Measurements from ENCODE around the gene MGLL.
A peak's percentile ranks its signal among the peaks of the same experiment; 100 is the strongest.
"Not testable (repeated sequence)": the region's sequence is repeated elsewhere in the genome, so short reads cannot be mapped to it uniquely, and the experiment has no call there.

The MGLL gene

DNA sequence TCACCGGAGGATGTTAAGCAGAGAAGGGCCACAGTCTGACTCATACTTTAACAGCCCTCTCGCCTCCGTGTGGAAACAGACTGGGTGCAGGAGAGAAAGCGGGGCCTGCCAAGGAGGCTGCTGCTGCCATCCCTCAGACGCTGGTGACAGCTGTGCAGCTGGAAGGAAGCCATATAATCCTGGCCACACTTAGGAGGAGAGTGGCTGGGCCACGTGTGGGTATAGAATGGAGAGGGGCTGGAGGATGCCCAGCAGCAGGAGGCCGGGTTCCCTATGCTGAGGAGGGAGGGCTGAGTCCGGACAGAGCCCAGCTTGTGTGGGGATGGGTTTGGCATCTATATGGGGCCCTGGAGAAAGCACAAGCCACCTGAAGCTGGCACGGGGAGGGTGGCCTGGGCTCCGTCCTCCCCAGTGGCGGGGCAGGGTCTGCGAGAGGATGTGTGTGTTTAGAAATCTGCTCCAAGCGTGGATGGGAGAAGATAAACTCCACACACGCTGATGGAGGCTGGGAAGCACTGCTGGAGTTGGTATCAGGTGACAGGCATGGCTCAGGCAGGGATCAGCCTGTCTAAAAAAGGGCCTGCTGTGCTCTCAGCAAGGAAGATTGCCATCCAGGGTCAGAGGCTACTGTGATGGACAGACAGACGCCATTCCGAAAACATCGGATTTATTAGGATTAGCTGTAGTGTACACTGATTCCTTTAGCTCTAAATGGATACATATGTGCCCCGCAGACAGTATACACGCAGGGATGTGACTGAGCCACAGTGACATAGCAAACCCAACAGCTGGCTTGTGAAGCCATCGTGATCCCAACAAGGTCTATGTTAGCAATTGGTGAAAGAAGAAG, 133.7 kb downstream of the MGLL start:
- DNase-seq = no peak
- no peak for ATAC-seq

DNA sequence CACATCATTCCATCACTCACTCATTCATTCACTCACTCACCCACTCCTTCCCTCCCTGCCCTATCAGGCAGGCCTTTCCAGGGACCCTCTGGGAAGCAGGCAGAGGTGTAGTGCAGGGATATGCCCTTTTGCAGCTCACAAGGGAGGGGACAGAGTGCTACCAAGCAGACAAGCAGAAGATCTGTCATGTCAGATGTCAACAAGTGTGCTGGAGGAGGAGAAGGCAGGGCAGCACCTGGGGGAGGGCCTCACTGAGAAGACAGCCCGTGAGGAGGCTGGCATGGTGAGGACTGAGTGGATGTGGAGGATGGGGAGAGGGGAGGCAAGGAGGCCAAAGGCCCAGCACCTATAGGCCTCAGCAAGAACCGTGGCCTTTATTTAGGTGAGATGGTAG, 134.3 kb downstream of the MGLL start:
- no peak for ATAC-seq
- no peak for DNase-seq

DNA sequence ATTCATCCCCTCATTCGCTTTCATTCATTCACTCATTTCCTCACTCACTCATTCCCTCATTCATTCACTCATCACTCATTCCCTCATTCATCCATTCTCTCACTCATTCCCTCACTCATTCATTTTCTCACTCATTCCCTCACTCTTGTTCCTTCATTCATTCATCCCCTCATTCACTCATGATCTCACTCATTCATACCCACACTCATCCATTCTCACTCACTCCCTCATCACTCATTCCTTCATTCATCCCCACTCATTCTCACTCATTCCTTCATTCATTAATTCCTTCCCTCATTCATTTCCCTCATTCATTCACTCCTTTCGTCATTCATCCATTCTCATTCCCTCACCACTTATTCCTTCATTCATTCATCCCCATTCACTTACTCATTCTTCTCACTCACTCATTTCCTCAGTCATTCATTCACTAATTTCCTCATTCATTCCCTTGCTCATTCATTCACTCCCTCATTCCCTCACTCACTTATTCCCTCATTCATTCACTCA, 135.0 kb downstream of the MGLL start:
- DNase-seq (no peak), ATAC-seq (no peak)

DNA sequence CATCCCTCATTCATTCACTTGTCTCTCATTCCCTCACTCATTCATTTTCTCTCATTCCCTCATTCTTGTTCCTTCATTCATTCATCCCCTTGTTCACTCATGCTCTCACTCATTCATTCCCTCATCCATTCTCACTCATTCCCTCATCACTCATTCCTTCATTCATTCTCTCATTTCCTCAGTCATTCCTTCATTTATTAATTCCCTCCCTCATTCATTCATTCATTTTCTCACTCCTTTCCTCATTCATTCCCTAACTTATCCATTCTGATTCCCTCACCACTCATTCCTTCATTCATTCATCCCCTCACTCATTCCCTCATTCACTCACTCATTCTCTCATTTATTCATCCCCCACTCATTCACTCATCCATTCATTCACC, 135.8 kb downstream of the MGLL start:
- ATAC-seq (no peak), DNase-seq (no peak)

DNA sequence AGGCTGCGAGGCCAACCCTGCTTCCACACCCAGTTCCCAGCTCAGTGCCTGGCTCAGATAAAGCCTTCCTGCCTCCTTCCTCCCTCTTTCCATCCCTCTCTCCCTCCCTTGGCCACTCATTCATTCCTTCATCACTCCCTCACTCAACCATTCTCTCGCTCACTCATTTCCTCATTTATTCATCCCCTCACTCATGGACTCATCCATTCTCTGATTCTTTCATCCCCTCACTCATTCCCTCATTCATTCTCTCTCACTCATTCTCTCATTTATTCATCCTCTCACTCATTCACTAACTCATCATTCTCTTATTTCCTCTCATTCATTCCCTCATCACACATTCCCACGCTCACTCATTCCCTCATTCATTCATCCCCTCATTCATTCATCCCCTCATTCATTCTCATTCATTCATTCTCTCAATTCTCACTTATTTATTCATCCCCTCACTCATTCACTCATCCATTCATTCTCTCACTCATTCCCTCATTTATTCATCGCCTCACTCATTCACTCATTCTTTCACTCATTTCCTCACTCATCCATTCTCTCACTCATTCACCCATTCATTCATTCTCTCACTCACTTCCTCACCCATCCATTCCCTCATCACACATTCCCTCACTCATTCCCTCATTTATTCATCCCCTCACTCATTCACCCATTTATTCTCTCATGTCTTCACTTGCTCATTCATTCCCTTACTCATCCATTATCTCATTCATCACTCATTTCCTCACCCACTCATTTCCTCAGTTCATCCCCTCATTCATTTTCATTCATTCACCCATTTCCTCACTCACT, 136.4 kb downstream of the MGLL start:
- DNase-seq = no peak
- ATAC-seq = no peak

DNA sequence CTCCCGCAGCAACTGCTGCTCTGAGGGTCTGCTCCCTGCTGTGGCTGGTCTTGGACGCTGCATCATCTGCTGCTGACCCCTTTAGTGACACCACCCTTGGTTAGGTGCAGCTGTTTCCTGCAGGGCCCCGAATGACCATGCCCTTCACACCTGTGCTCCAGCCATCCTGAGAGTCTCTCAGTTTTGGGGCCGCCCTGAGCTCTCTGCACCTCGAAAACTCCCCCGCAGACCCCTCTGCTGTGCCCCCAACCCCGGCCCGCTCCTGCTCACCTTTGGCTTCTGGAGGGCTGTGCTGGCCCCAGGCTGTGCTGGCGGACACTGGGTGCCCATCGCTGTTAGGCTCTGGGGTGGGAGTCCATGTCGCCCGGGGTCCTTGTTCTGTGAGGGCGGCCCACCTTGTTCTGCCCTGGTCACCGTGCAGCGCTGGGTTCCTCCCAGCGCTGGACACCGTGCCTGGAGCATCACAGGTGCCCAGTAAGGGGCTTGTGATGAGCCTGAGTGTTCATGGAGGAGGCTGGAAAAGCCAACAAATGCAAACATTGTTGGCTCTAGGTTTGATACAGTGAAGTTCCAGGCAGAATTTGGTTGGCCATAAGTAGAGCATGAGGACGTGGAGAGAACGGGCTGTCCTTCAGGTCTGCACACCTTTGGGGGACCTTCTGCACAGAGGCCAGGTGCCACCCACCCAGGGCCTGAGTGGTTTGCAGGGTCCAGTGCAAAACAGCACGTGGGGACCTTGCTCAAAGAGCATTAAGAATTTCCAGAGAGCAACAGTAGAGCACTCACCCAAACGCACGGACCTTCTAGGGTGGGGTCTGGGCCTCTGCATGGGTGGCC, 137.2 kb downstream of the MGLL start:
- DNase-seq (no peak), ATAC-seq (no peak)

DNA sequence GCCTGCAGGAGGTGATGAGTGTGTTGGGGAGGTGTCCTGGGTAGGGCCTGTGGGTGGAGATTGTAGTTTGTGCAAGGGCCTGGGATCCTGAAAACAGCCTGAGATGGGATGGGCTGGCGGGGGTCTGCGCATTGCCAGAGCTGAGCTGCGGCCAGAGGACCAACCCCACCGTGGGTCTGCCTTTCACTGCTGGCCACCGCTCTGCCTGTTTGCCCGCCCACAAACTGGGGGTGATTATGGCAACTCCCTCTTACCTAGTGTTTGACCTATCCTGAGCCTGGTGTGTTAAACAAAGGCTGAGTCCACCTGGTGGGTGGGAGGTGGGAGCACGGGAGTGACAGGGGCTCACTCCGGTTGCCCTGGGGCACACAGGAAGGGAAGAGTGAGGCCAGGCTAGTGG, 139.8 kb downstream of the MGLL start:
- DNase-seq (no peak), ATAC-seq (no peak)

DNA sequence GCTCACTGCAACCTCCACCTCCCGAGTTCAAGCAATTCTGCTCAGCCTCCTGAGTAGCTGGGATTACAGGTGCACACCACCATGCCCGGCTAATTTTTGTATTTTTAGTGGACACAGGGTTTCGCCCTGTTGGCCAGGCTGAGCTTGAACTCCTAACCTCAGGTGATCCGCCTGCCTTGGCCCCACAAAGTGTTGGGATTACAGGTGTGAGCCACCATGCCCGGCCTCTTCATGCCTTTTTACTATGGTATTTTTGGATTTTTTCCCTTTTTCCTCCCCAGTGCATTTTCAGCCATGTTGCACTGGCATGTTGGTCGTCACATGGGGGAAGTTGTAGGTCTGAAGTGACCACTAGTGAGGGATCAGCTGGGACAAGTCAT, 140.2 kb downstream of the MGLL start:
- ATAC-seq, DNase-seq: not testable (repeated sequence)

DNA sequence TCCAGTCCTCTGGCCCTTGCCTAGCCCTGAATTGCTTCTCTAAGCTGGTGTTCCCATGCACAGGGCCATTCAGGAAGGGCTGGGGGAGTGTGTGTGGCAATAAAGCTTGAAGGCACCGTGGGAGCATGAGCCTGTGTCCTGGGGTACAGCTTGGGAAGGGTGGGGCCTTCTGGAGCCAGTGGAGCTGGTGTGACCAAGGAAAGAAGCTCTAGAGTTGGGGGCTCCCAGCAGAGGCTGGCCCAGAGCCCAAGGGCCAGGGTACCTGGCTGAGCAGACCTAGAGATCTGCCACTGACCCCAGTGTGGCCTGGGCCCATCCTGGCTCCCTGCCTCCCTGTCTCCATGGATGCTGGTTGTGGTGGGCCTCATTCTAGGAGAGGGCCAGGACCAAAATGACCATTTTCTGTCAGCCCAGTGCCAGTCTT, 141.5 kb downstream of the MGLL start:
- no peak for ATAC-seq
- DNase-seq = no peak

DNA sequence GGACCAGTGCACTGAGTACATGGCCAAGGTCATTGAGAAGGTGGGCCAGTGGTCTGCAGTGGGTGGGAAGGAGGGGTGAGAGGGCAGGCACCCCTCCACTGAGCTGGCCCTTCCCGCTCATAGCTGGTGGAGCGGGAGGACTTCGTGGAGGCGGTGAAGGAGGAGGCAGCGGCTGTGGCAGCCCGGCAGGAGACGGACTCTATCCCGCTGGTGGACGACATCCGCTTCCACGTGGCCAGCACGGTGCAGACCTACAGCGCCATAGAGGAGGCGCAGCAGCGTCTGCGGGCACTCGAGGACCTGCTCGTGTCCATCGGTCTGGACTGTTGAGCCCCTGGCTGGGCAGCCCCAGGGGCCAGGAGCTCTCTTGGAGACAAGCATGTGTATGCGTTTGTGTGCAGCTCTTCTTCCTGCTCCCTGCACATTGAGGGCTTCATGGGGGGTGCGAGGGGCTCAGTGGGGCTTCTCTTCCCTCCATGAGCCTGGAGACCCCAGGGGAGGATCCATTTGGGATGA, 142.1 kb downstream of the MGLL start:
- ATAC-seq (no peak), DNase-seq (no peak)

DNA sequence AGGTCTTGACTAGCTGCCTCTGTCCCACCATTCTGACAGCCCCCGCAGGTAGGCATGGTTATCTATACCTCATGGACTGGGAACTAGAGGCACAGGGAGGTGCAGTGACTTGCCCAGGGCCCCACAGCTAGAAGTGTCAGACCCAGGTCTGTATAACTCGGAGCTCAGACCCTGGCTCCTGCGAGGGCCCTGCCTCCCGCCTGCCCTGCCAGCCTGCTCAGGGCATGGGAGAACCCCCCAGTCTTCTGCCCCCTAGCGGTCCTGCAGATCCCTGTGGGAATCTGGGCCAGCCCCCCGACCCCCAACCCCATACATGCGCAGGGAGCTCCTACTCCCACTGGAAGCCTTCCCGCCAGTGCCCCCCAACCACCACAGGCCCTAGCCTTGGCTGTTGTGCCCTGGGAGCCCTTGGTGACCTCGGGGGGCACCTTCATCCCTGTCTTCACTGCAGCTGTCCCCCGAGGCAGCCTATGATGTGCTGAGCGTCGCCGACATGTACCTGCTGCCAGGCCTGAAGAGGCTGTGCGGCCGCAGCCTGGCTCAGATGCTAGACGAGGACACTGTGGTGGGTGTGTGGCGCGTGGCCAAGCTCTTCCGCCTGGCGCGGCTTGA, 142.7 kb downstream of the MGLL start:
- no peak for ATAC-seq
- DNase-seq = peak; percentile 2

DNA sequence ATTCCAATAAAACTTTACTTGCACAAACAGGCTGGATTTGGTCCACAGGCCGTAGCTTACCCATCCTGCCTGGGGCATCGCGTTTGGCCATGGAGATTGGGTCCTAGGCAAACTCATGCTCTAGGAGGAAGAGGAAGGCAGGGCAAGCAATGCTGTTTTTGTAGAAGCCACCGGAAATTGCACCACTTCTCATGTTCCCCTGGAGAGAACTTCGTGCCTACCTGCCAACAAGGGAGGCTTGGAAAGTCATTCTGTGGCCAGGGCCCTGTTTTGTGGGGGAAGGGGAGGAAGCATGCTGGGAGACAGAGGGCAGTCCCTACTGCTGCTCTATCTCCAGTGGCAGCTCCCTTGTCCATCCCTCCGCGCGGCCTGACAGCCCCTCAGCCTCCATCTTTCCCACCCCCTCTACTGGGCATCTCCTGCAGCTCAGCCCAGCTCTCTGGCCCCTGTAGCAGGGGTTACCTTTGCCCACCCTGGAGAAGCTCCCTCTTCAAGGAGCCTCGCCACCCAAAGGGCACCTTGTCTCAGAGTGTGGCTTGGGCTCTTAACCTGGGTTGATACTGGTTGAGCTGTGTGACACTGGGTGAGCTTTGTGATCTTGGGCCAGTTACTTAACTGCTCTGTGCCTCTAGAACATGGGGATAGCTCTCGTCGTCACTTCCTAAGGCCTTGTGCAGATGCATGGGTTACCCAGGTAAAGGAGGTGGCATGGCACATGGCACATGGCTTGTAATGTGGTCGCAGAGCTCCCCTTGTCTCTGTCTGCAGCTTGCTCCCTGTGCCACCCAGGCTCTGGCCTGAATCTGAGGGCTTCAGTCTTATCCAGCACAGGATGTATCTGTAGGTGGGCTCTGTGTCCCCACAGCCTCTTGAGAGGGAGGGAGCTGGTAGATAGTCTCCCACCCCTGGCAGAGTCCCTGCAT, 143.4 kb downstream of the MGLL start:
- ATAC-seq (no peak), DNase-seq (peak; percentile 1)

DNA sequence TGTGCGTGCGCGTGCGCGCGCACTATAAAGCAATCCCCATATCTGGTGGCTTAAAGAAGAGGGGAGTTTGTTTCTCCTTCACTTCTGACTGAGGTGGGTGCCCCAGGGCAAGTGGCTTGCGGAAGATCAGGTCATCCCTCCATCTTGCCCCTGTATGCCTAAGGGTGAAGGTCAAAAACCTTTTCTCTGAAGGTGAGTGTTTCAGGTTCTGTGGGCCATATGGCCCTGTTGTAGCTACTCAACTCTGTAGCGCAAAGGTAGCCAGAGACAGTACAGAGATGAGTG, 144.1 kb downstream of the MGLL start:
- ATAC-seq (no peak), DNase-seq (no peak)

DNA sequence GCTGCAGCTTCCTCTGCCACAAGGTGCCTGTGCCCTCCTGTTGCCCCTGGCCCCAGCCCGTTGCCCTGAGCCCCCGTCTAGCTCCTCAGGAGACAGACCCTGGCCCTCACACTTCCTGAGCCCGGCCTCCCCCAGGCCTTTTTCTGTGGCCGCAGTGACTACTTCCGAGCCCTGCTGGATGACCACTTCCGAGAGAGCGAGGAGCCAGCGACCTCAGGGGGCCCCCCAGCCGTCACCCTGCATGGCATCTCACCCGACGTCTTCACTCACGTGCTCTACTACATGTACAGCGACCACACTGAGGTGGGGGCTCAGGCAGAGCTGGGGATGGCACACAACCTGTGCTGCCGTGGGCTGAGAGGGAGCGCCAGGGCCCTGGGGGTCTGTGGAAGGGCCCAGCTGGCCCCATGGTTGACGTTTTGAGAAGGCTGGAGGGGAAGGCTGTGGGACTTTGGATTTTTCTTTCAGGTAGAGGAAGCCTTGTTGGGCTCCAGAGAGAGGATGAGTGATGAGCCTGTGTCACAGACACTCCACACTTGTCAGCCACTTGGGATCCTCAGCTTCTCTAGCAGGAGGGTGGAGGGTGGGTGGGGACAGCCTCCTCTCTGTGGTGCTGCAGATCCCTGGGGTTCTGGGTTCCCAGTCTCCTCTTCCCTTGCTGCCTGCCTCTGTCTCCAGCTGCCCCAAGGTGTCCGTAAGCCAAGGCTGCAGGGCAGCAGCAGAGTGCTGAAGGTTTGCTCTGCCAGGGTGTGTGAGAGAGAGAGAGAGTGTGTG, 144.6 kb downstream of the MGLL start:
- DNase-seq = peak; percentile 2
- ATAC-seq = no peak

DNA sequence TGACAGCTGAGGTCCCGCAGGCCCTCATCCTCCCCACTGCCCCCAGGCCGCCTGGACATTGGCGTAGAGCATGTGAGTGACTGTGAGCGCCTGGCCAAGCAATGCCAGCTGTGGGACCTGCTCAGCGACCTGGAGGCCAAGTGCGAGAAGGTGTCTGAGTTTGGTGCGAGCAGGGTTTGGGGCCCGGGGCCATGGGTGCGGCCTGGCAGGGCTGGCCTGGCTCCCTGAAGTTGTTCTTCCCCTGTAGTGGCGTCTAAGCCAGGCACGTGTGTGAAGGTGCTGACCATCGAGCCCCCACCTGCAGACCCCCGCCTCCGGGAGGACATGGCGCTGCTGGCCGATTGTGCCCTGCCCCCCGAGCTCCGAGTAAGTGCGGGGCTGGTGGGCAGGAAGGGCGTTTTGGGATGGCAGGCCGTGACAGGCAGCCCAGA, 145.4 kb downstream of the MGLL start:
- DNase-seq = peak; percentile 0
- ATAC-seq = no peak

DNA sequence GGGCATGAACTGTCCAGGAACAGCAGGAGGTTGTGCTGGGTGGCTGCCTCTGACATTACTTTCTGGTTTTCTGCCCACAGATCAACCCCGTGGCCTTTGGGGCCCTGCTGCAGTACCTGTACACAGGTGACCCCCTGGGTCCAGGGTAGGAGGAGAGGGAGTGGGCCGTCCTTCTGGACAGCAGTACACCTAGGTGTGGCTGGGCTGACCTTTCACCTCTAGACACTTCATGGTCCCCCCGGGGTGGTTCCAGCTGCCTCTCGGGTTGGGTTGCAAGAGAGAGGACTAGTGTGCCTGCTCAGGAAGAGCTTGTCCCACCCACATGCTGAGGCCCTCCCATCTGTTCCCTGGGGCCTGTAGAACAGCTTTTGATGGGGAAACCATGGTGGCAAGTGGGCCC, 145.9 kb downstream of the MGLL start:
- ATAC-seq = no peak
- peak; percentile 2 for DNase-seq

DNA sequence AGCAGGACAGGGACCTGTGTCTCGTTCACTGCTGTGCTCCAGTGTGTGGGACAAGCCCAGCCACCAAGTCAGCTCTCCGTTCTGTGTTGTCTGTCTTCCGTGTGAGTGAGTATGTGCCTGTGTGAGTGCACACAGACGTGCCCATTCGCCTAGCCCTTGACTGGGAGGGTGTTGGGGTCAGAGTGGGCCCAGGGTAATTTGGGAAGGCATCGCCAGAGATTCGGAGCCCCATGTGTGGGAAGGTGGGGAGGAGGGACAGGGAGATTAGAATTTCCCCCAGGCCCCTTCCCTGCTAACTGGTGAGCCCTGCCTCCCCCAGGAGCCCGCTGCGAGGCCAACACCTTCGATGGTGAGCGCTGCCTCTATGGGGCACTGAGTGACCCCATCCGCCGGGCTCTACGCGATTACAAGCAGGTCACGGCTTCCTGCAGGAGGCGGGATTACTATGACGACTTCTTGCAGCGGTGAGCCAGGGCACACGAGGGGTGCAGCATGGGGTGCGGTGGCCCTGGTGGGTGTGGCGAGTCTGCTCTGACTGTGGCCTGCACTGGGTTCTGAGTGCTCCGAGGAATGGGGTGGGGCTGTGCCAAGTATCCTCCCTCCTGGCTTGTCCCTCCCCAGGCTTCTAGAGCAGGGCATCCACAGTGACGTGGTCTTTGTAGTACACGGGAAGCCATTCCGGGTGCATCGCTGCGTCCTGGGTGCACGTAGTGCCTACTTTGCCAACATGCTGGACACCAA, 146.5 kb downstream of the MGLL start:
- DNase-seq (peak; percentile 1), ATAC-seq (no peak)

DNA sequence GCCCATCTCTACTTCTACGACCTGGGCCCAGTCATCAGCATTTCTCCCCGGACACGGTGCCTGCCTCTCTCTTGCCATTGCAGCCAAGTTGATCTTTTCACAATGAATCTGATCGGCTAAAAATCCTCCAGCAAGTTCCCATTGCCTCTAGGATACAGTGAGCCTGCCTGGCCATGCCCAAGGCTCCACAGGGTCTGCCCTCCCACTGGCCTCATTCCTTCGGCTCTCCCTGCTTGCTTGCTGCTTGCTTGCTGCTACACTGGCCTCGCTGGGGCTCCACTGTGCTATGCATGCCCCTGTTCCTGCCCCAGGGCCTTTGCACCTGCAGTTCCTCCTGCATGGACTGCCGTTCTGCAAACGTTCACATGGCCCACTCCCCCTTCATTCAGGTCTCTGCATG, 147.5 kb downstream of the MGLL start:
- DNase-seq (no peak), ATAC-seq (no peak)

DNA sequence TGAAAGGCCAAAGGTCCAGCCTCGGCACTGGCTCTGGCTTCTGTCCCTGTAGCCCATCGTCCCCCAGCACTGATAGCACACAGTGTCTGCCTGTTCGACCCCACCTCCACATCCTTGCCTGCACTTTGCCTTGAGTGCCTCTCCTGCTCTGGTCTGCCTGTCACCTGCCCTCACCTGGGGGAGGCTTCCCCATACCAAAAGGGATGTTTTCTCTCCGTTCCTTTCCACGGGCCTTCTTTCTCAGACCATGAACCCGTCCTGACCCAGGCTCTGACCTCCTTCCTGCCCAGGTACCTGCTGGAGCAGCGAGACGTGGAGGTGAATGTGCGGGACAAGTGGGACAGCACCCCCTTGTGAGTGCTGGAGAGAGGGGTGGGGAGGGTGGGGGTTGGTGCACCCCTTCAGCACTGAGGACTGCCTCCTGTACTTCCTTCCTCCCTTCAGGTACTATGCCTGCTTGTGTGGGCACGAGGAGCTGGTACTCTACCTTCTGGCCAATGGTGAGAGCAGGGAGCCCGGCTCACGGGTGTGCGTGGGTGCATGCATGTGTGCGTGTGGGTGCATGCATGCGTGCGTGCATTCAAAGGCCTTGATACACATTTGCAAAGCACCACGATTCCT, 148.1 kb downstream of the MGLL start:
- no peak for ATAC-seq

More for the DNA sequence above, 148.1 kb downstream of the MGLL start:
- DNase-seq = no peak

Data from stimulated activated naive CD8-positive, alpha-beta T cell treated with anti-CD3 and anti-CD28 coated beads, Interleukin-15, Interleukin-2, amounts not matched to agents 100 U/mL and 50 U/mL, for 24 hours (primary cell).